Activated T-helper 9 cell treated with anti-CD3 and anti-CD28 coated beads, Interleukin-2, amount 50 U/mL, for 16 hours (primary cell): ENCODE data around the gene TECTA.

Experiments
- DNase-seq: peaks from one replicate; pipeline ENCODE4 v3.0.0-alpha.2; 2020; ENCODE audit warnings: low read depth

TECTA gene

GRCh38 chr11:121127809-121128208, 26.8 kb downstream of the TECTA start:
- DNase-seq: no peak

DNA sequence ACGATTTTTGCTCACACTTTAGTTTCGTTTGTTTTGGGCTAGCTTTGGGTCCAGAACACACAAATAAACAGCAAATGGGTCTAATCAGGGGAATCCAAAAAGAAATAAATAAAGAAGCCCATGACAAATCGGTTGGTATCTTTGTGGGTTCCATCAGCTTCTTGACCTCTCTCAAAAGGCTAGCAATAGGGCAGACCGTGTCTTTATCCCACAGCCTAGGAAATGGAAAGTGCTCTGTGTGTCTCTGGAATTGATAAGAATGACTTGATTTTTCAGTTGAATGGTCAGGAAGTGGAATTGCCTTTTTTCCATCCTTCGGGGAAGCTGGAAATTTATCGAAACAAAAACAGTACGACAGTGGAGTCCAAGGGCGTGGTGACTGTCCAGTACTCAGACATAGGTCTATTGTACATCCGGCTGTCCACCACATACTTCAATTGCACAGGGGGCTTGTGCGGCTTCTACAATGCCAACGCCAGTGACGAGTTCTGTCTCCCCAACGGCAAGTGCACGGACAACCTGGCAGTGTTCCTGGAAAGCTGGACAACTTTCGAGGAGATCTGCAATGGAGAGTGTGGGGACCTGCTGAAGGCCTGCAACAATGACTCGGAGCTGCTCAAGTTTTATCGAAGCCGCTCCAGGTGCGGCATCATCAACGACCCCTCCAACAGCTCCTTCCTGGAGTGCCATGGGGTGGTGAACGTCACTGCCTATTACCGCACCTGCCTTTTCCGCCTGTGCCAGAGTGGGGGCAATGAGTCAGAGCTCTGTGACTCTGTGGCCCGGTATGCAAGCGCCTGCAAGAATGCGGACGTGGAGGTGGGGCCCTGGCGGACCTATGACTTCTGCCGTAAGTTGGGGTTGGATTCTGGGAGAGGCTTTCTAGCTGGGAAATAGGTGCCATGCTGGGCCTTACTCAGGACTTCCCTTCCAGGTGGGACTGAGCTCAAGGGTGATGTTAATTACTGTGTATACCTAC, 28.6 kb downstream of the TECTA start:
- DNase-seq: no peak

- DNase-seq: no peak
Observed at GRCh38 chr11:121131656-121132055, 30.6 kb downstream of the TECTA start.

DNA sequence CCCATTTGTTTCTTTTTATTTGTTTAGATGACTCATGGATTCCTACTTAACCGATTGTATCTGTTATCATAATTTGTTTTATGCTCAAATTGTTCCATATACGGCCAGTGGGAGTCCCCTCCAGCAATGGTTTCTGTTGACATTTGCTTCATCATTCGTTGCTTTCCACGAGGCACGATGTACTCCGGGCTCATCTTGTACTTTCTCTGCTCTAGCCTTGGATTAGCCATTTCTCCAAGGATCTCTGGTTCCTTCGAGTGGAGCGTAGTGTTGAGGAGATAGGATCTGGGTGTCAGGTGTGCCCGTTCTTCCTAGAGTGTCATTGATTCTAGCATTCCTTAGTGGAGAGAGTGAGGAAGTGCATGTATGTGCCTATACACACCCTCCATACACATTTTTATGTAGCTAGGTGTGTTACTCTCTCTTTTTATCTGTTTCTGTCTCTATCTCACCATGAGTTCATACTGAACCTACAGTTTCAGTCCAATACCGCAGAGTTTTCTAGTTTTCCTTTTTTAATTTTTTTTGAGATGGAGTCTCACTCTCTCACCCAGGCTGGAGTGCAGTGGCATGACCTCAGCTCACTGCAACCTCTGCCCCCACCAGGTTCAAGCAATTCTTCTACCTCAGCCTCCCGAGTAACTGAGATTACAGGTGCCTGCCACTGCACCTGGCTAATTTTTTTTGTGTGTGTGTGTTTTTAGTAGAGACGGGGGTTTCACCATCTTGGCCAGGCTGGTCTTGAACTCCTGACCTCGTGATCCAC, 31.4 kb downstream of the TECTA start:
- no peak for DNase-seq

- DNase-seq: no peak
Observed at GRCh38 chr11:121134741-121135312, 33.8 kb downstream of the TECTA start.

DNA sequence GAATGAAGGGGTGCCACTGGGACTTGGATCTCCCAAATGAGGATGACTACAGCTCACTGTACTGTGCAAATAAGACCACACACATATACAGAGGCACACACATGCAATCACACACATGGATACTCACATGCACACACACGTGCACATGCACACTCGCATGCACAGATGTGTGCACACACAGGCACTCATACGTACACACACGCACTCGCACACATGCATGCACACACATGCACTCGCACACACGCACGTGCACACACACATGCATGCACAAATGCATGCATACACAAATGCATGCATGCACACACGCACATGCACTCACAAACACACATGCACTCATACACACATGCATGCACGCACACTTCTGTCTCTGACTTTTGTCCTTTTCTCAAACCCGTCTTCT, 36.0 kb downstream of the TECTA start:
- DNase-seq: no peak

- DNase-seq: no peak
Observed at GRCh38 chr11:121138259-121138658, 37.2 kb downstream of the TECTA start.

GRCh38 chr11:121140369-121140768, 39.3 kb downstream of the TECTA start:
- no peak for DNase-seq

- no peak for DNase-seq
Observed at GRCh38 chr11:121141066-121141465, 40.0 kb downstream of the TECTA start.

DNA sequence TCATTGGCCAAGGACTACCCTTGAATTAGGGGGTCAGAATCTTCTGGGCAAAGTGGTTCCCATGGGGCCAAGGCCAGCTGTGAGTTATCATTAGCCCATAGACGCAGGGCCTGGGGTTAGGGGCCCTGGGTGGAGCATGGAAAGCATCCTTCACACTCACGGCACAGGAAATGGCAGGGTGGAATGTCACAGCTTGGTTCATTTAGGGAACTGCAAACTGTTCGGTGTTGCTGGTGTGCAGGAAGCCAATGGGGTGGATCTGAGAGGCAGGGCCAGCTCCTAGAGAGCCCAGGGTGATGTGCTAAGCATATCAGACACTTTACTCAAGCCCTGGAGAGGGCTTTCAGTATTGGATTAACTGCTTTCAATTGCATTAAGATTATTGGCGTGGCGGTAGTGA, 42.9 kb downstream of the TECTA start:
- DNase-seq: no peak

DNA sequence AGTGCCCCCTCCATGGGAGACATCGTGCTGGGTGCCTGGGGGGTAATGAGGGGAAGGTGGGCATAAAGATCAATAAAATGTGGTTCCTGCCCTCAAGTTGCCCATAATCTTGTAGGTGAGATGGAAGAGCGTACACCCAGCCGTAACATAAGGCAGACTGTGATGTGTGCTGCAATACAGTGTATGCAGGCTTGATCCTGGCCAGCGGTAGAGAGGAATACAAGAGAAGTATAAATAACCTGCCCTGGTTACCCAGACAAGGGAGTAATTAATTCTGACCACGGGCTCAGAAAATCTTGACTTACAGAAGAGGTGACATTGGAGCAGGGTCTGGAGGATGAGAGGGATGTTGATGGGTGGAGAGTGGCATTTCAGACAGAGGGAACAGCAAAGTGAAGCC, 43.7 kb downstream of the TECTA start:
- no peak for DNase-seq

DNA sequence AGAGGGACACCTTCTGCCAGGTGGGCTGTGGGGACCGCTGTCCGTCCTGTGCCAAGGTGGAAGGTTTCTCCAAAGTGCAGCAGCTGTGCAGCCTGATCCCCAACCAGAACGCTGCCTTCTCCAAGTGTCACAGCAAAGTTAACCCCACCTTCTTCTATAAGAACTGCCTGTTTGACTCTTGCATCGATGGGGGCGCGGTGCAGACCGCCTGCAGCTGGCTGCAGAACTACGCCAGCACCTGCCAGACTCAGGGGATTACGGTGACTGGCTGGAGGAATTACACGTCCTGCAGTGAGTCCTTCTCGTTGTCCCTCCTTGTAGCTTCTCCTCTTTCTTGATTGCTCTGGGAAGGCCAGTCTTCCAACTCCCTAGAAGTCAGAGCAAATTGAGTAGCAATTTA, 44.8 kb downstream of the TECTA start:
- DNase-seq: no peak

- DNase-seq: no peak
Observed at GRCh38 chr11:121149116-121149515, 48.1 kb downstream of the TECTA start.

- DNase-seq: no peak
Observed at GRCh38 chr11:121151207-121151688, 50.2 kb downstream of the TECTA start.

GRCh38 chr11:121152764-121153163, 51.7 kb downstream of the TECTA start:
- no peak for DNase-seq

DNA sequence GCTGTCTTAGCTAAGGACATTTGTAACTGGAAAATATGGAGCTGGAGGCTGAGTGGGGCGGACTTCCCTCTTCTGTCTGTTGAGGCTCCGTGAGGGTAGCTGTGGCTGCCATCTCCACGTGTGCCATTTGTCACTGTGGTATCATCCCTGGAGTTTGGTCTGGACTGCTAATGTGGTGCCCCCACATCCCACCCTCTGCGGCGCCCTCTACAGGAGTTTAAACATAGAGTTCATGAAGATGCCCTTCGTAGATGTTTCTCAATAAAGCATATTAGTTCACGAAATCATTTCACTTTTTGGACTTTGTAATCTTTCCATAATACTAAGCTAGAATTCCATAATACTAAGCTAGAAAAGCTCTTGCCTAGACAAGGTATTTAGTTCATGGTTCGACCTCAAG, 52.4 kb downstream of the TECTA start:
- DNase-seq: no peak

GRCh38 chr11:121154486-121155314, 53.7 kb downstream of the TECTA start:
- no peak for DNase-seq

- no peak for DNase-seq
Observed at GRCh38 chr11:121157756-121158155, 56.7 kb downstream of the TECTA start.

GRCh38 chr11:121159741-121160140, 58.7 kb downstream of the TECTA start:
- no peak for DNase-seq

DNA sequence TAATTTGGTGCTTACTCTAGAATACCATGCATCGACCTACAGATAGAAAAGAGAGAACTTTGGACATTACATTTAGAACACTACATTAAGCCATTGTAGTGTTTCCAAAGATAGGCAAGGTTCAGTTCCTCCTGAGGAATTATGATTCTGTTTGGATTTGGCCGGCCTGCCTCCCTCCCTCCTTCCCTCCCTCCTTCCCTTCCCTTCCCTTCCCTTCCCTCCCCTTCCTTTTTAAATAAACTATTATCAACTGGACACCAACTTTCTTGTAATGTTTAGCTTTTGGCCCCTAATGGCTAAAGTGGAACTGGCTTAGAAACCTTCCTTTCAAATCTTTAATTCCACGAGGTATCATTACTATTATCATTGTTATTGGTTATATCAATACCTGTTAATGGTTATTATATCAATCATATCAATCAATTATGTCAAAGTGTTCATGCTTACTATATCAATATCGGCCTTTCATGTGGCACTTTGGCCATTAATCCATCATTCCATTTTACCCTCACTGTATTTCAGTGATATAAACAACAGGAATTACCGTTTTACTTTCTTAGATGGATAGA, 60.4 kb downstream of the TECTA start:
- DNase-seq: no peak

- DNase-seq: no peak
Observed at GRCh38 chr11:121163658-121164308, 62.7 kb downstream of the TECTA start.
